ENCODE results near the gene WDTC1.
"Not testable (repeated sequence)": the region's sequence is repeated elsewhere in the genome, so short reads cannot be mapped to it uniquely, and the experiment has no call there.

The WDTC1 gene

DNA sequence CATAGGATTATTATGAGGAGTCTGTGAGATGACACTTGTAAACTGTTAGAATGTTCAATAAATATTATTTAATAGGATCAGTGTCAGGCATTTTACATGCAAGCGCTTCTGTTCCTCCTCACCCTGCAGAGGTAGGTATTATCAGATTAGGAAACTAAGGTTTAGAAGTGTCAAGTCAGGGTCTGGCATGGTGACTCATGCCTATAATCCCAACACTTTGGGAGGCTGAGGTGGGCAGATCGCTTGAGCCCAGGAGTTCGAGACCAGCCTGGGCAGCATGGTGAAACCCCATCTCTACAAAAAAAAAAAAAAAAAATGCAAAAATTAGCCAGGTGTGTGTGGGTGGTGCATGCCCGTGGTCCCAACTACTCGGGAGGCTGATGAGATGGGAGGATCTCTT is 9.2 kb downstream of the WDTC1 start:
- not testable (repeated sequence) for H3K4me3 ChIP-seq

DNA sequence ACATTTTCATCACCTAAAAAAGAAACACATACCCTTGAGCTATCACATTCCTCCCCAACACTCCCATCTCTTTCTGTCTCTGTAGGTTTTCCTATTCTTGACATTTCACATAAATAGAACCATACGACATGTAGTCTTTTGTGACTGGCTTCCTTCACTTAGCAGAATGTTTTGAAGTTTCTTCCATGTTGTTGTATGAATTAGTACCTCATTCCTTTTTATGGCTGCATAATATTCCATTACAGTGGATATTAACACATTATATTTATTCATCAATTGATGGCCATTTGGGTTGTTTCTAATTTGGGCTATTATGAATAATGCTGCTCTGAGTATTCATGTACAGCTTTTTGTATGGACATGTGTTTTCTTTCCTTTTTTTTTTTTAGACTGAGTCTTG is 11.8 kb downstream of the WDTC1 start:
- Histone ChIP-seq H3K27ac (no peak overlapping the region), H3K4me3 (no peak overlapping the region)

More for the DNA sequence above, 9.2 kb downstream of the WDTC1 start:
- H3K27ac ChIP-seq: not testable (repeated sequence)

DNA sequence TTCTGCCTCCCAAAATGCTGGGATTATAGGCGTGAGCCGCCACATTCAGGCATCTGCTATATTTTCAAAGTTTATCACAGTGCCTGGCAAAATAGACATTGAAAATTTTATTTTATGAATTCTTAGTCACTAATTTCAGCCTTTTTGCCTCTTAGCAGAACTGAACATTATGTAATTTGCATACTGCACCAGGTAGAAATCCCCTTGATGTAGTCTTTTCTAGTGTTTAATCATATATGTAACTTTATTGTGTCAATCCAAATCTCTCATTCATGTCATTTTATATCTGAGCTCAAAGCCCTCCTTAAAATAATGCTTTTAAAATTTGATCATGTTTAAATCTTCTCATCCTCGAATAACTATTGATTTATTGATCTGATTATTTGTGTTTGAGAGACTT is 19.2 kb downstream of the WDTC1 start:
- Histone ChIP-seq H3K4me3 (no peak overlapping the region), H3K27ac (no peak overlapping the region)

DNA sequence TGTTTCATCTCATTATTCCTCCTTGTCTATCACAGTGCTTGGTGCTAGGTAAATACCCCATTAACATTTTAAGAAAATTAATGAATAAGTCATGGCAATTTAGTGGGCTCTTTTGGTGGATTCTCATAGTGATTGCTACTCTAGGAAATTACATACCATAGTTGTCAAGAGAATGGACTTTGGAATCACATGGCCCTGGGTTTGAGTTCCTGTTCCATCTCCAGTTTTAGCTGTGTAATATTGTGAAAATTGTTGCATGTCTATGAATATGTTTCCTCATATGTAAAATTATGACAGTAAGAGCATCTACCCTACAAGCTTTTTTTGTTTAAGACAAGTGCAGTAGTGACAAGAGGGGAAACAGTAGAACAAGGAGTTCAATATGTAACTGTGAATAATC is 20.7 kb downstream of the WDTC1 start:
- Histone ChIP-seq H3K4me3 (no peak overlapping the region), H3K27ac (no peak overlapping the region)

DNA sequence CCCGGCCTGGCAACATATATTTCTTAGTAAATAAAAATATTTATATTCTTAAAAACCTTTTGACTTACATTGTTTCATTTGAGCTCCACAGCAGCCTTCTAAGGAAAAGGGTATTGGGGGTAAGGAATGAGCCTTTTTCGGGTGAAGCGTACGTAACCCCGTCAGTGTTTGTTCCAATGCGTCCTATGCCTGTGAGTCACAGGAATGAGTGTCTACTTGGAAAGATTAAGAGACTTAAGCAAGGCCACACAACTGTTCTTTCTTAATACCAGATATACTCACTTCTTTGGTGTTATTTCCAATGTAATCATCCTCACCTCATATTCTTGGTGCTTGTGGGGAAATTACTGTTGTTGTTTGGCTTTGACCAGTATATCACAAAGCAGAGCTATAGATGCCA is 22.7 kb downstream of the WDTC1 start:
- no peak overlapping the region for H3K27ac ChIP-seq
- H3K4me3 ChIP-seq: no peak overlapping the region

DNA sequence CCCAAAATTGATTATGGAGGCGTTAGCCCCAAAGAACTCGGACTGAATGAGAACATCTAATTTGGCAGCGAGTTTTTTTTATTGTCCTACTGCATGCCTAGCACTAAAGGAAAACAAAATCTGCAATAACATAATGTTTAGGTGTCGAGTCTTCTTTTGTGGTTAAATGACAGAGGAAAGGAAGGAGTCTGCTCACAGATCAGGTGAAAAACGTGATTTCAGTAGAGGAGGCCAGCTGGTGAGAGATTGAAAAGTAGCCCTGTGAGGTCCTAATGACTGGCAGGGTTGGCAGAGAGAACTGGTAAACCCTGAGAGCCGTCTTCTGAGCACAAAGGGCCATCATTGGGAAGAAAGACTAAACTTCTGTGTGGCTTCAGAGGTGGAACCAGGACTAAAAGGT is 24.2 kb downstream of the WDTC1 start:
- H3K27ac ChIP-seq: no peak overlapping the region
- no peak overlapping the region for H3K4me3 ChIP-seq

DNA sequence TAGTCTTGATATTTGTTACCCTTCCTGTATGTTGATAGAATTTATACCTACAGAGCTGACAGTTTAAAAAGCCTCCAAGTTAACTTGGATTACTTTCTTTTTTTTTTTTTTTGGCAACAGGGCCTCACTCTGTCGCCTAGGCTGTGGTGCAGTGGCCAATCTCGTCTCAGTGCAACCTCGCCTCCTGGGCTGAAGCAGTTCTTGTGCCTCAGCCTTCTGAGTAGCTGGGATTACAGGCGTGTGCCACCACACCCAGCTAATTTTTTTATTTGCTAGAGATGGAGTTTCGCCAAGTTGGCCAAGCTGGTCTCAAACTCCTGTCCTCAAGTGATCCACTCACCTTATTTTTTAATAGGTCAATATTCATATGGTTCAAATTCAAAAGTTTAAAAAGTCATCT is 32.7 kb downstream of the WDTC1 start:
- no peak overlapping the region for H3K4me3 ChIP-seq
- no peak overlapping the region for H3K27ac ChIP-seq

DNA sequence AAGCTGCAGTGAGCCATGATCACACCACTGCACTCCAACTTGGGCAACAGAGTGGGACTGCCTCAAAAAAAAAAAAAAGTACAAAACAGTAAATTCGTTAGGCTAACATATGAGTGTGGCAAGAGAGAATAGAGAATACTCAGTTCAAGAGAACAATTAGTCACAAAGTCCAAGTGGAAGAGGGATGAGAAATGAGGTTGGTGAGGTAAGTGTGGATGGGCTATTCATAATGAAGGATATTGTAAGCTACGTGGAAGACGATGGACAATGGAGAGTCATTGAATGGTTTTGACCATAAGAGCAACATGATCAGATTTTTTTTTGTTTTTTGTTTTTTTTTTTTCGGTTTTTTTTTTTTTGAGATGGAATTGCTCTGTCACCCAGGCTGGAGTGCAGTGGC is 34.8 kb downstream of the WDTC1 start:
- Histone ChIP-seq H3K4me3 (no peak overlapping the region), H3K27ac (no peak overlapping the region)

DNA sequence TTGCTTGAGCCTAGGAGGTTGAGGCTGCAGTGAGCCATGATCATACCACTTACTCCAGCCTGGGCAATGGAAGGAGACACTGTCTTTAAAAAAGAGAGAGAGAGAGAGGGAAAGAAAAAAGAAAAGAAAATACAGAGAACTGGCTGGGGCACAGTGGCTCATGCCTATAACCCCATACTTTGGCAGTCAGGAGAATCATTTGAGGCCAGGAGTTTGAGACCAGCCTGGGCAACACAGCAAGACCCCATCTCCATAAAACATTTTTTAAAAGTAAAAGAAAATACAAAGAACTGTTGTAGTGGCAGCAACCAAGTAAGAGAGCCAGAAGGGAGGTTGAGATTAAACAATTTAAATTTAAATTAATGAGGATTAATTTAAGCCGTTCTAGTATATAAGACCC is 39.8 kb downstream of the WDTC1 start:
- Histone ChIP-seq H3K27ac (no peak overlapping the region), H3K4me3 (no peak overlapping the region)

DNA sequence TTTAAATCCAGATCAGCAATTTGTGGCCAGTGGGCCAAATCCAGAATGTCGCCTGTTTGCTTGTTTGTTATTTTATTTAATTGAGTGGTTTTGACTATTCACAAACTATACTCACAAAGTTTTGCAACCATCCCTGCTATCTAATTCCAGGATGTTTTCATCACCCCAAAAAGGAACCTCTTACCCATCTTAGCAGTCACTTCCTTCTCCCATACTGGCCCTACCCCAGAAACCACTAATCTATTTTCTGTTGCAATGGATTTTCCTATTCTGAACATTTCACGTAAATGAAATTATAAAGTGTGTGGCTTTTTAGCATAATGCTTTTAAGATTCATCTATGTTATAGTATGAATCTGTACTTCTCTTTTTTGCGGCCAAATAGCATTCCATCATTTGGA is 41.3 kb downstream of the WDTC1 start:
- Histone ChIP-seq H3K4me3 (no peak overlapping the region), H3K27ac (no peak overlapping the region)

DNA sequence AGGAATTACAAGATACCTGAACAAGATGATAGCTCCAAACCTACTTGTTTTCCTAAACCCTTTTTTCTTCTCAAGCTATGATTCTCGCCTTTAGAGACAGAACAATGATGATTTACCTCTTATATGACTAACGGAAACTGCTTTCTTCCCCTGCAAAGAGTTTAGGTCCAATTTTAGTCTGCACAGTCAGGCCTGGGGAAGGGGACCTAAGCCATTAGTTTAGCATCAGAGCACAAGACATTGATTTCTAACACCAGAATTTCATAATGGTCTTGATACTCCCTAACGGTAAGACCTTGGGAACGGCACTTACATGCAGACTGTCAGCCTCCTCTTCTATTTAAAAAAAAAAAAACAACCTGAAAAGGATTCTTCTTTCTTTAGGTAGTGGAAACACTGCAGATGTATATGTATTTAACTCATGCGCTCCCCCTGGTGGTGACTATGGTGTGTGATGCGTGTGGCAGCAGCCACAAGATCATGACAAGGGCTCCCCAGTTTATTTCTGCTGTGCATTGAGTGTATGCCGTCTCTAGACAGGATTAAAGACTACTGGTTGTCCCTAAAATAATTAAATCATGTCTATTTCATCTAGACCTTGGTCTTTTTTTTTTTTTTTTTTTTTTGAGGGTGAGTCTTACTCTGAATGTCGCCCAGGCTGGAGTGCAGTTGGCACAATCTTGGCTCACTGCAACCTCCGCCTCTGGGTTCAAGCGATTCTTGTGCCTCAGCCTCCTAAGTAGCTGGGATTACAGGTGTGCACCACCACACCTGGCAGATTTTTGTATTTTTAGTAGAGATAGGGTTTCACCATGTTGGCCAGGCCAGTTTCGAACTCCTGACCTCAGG is 50.2 kb downstream of the WDTC1 start:
- no peak overlapping the region for H3K27ac ChIP-seq

DNA sequence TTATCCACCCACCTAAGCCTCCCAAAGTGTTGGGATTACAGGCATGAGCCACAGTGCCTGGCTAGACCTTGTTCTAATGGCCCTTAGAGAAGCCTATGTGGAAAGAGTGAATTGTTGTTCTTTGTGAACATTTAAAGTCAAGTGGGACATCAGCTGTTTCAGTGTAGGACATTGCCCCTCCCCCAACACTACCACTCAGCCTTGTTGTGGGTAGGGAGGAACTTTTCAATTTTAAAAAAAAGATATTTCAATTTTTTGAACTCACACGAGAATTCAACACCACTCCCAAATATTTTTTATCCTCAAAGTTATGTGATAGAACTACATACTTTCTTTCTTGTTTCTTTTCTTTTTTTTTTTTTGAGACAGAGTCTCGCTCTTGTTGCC is 50.8 kb downstream of the WDTC1 start:
- no peak overlapping the region for H3K27ac ChIP-seq

More for the DNA sequence above, 50.2 kb downstream of the WDTC1 start:
- no peak overlapping the region for H3K4me3 ChIP-seq

DNA sequence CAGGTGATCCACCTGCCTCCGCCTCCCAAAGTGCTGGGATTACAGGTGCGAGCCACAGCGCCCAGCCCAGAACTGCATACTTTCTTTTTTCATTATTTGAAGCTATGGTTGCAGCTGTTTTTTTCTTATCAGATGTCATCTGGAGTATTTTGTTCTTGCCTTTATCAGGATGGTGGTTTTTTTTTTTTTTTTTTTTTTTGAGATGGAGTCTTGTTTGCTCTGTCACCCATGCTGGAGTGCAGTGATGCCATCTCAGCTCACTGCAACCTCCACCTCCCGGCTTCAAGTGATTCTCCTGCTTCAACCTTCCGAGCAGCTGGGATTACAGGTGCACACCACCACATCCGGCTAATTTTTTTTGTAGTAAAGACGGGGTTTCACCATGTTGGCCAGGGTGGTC is 51.4 kb downstream of the WDTC1 start:
- H3K4me3 ChIP-seq: not testable (repeated sequence)

More for the DNA sequence above, 50.8 kb downstream of the WDTC1 start:
- H3K4me3 ChIP-seq: no peak overlapping the region

DNA sequence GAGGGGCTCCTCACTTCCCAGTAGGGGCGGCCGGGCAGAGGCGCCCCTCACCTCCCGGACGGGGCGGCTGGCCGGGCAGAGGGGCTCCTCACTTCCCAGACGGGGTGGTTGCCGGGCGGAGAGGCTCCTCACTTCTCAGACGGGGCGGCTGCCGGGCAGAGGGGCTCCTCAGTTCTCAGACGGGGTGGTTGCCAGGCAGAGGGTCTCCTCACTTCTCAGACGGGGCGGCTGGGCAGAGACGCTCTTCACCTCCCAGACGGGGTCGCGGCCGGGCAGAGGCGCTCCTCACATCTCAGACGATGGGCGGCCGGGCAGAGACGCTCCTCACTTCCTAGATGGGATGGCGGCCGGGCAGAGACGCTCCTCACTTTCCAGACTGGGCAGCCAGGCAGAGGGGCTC is 54.7 kb downstream of the WDTC1 start:
- H3K27ac ChIP-seq, H3K4me3 ChIP-seq: not testable (repeated sequence)

More for the DNA sequence above, 51.4 kb downstream of the WDTC1 start:
- H3K27ac ChIP-seq: not testable (repeated sequence)

DNA sequence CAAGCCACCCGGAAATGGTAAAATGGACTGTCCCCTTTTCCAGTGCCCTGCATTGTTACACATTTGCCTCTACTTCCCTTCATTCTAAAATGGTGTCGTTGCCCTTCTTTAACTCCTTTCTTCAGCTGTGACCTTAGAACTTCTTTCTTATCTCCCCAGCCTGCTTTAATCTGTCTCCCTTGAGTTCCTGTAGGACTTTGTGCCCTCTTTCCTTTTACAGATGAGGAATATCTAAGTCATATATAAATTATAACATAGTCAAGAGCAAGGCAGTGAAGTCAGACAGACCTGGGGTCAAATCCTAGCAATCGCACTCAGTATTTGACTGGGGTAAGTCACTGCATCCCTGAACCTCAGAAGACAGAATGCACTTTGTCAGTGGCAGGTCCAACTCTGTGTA is 56.1 kb downstream of the WDTC1 start:
- Histone ChIP-seq H3K4me3 (no peak overlapping the region), H3K27ac (no peak overlapping the region)

DNA sequence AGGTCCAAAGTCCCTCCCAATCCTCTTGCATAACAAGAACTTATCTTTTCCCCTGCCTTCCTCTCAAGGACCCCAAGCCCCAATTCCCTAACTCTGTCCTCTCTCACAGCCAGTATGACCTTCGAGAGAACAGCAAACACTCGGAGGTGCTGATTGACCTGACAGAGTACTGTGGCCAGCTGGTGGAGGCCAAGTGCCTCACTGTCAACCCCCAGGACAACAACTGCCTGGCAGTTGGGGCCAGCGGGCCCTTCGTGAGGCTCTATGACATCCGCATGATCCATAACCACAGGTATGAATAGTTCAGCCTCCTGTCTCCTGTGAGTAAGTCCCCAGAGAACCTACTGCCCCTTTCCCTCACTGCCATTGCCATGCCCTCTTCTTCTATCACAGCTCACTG is 57.7 kb downstream of the WDTC1 start:
- H3K27ac ChIP-seq: no peak overlapping the region
- no peak overlapping the region for H3K4me3 ChIP-seq

DNA sequence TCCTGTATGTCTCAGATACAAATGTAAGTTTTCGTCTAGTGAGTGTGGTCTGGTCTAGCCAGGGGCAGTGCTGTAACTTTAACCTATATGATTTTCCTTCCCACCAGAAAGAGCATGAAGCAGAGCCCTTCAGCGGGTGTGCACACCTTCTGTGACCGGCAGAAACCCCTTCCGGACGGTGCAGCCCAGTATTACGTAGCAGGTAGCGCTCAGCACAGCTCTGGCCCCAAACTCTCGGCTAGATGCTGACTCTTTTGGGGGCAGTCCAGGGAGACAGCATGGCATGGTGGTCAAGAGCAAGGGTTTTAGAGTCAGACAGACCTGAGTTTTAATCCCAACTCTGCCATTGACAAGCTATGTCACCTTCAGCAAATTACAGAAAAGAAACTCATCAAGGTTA is 59.5 kb downstream of the WDTC1 start:
- H3K4me3 ChIP-seq: no peak overlapping the region
- no peak overlapping the region for H3K27ac ChIP-seq

DNA sequence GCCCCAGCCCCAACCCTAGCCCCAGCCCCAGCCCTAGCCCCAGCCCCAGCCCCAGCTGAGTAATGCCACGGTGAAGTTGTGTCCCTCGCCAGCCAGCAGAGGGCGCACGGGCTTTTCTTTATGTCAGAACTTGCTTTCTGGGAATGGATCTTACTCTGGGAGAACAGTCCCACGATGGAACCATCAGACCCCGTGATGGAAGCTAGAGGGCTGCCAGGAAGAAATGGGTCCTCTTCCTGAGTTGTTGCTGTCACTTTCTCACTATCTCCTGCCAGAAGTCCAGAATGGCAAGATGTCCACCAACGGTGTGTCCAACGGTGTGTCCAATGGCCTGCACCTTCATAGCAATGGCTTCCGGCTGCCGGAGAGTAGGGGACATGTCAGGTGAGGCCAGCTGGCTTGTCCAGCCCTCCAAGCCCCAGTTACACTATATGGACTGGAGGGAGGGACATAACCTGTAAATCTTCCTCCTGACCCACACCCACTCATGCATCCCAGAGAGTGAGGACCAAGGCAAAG is 62.4 kb downstream of the WDTC1 start:
- Histone ChIP-seq H3K4me3 (no peak overlapping the region), H3K27ac (no peak overlapping the region)

DNA sequence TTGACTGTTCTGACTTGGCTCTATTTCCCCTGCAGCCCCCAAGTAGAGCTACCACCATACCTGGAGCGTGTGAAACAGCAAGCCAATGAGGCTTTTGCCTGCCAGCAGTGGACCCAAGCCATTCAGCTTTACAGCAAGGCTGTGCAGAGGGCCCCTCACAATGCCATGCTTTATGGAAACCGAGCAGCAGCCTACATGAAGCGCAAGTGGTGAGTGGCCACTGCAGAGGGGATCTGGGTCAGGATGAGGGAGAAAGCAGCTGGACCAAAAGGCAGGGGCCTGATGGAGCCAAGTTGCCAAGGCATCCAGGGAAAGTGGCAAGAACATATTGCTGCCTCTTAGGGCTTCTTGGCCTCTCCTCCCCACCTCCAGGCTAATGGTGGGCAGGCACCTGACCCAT is 63.5 kb downstream of the WDTC1 start:
- Histone ChIP-seq H3K27ac (peak overlapping the region in 5 of 21 experiments; percentile 1 to 86 (median 74)), H3K4me3 (no peak overlapping the region)

DNA sequence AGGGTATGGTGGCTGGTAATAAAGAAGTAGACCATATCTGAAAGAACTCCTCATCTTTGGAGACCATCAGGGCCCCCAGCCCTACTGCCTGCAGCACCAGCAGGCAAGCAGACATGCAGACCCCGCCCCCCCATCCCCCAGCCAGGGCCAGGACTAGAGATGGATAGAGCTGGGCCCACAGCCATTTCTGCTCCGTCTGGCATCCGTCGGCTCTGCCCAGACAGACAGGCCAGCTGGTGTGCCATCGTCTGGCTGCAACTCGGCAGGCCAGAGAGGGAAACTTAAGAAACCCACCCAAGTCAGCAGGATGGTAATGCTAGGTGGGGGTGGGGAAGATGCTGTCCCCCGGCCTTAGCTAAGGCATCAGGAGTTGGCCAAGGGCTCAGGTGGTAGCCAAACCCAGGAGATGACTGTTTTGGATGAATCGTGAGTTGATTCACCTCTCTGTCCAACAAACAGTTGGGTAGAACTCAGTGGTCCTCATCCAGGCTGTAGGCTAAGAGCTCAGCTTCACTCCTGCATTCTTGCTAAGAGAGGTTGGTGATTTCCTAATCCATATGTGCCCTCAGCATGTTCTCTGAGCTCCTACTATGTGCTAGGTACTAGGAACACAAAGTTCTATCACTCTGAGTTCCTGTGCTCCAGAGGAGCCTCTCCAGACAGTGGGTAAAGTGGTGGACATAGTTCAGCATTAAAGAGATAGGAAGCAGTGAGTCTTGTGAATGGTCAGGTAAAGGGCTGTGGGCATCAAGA is 64.4 kb downstream of the WDTC1 start:
- Histone ChIP-seq H3K27ac (peak overlapping the region in 18 of 21 experiments; percentile 28 to 92 (median 73)), H3K4me3 (no peak overlapping the region)

Data from skin epidermis (tissue), 12 donors.